GM04503 (cell line): ENCODE measurements around the gene AGT.
"Not testable (repeated sequence)": the region's sequence is repeated elsewhere in the genome, so short reads cannot be mapped to it uniquely, and the experiment has no call there.

Experiments
- DNase-seq: peaks from one replicate; pipeline ENCODE4 v3.0.0-alpha.2; 2012; ENCODE audit warnings: low read depth

Gene AGT

DNA sequence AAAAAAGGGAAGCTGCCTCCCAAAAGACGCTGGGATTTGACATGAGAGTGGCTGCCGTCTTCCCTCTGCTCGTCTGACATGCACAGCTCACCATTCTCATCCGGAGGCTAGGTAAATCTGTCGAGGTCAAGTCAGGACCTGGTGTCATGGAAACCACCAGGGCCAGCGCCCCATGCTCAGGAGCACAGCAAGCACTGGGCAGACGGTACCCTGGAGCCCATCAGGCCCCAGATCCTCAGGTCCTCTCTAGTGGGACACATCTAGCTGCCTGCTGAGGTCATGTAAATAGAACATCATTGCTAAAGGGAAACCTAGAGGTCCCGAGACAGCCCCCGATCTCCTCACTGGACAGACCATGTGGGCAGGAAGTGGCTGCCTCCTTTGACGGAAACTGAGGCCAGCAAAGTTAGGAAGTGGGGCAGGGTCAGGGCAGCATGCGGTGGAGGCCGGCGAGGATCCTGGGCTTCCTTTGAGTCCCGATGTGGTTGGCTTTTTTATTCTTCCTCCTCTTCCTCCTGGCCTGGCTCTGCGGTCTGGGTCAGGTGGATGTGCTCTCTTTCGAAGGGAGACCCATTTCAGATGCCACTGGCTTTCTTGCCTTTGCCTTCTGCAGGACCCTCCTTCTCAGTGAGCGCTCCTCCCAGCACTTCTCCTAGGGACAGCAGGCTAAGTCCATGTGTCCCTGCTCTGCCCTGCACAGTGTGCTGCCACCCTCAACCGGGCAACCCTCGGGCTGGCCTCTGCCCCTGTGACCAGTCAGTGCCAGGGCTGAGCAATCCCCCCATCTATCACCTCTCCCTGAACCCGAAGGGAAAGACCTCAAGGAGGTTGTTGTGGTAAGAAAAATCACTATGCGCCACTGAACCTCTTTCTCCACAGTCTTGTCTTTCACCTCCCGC, 5.9 kb downstream of the AGT start:
- DNase-seq, result no peak

DNA sequence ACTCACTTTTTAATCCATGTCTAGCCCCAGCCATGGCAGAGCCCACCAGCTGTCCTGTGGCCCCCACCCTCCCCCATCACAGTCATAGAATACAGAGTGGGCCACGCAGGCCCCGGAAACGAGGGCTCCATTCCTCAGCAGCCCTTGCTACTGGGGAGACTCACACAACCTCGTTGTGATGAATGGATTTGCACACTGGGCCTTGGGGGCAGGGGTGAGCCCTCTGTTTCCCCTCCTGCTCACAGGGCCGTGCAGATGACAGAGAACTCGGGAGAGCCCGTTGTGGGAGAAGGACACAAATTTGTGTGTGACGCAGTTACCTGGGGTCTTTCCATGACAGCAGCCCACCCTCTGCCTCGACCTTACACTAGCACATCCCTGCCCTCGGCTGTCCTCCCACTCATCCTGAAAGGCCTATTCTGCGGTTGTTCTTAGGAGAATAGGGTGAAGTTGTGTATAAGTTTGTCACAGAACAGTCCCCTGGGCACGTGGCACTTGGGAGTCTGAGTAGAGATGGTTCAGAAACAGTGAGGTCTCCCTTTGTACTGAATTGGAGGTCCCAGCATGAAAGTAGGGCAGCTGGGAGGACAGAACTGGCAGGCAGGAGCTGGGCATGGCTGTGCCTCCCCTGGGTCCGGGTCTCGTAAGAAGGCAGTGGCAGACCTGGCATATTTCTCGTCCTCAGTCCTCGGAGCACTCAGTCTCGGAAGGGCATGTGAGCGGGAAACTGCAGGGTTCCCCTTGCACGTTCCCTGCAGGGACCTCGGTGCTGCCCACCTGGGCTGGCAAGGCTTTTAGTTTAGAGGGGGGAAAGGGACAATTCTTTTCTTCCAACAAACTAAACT, 6.8 kb downstream of the AGT start:
- DNase-seq, result no peak

DNA sequence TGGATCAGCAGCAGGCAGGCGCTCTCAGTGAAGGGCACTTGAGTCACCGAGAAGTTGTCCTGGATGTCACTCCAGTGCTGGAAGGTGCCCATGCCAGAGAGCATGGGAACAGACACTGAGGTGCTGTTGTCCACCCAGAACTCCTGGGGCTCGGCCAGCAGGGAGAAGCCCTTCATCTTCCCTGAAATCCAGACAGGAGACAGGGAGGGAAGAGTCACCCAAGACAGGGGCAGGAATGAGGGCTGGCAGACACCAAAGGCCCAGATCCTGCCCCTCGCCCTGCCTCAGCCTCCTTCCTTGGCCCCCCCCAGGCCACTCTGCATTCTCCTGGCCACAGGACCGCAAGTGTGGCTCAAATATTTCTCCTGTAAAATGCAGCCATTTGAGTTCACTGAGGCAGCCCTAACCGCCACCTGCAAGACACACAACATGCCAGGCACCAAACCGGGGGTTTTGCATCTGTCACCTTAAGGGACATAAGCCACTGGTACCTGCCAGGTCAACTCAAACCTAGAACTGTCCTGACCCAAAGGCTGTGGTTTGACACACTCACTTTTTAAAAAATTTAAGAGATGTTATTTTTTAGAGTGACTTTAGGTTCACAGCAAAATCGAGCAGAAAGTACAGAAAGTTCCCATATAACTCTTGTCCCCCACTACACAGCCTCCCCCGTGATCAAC, 7.8 kb downstream of the AGT start:
- DNase-seq, result no peak

DNA sequence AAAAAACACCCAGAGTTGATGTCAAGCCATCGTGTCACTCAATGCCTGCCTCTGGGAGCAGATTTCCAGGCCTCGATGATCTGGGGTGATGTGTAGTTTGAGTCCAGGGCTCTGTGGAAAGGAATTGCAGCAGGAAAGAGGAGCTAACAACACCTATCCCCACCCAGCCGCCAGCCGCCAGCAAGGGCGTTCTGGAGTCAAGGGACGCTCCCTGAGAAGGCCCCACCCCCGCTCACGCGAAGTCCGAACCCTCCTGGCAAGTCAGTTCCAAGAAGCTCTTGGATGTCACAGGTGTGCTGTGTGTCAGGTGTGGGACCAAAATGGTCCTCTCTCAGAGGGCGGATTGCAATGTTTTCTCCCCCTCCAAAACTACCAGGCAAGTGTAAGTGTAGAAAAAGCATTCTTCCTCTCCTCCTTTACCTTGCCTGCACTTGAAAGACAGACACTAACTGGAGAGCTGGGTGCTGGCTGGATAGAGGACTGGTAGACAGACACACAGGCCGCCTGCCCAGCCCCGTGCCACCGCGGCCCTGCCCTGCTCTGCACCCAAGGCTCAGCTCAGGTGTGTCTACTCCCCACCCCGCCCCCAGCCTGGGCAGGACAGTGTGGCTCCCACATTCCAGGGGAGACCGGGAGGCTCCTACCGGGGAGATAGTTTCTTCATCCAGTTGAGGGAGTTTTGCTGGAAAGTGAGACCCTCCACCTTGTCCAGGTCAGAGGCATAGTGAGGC, 8.5 kb downstream of the AGT start:
- no peak for DNase-seq

DNA sequence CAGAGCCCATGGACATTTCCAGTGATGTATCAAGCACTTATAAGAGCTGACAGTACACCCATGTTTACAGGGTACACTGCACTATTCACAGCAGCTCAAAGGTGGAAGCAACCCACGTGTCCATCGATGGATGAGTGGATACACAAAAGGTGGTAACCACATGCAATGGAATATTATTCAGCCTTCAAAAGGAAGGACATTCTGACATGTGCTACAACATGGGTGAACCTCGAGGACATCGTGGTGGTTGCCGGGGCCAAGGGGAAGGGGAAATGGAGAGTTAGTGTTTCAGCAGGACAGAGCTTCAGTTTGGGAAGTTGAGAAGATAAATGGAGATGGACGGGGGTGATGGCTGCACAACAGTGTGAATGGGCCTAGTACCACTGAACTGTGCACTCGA, 9.1 kb downstream of the AGT start:
- no peak for DNase-seq

DNA sequence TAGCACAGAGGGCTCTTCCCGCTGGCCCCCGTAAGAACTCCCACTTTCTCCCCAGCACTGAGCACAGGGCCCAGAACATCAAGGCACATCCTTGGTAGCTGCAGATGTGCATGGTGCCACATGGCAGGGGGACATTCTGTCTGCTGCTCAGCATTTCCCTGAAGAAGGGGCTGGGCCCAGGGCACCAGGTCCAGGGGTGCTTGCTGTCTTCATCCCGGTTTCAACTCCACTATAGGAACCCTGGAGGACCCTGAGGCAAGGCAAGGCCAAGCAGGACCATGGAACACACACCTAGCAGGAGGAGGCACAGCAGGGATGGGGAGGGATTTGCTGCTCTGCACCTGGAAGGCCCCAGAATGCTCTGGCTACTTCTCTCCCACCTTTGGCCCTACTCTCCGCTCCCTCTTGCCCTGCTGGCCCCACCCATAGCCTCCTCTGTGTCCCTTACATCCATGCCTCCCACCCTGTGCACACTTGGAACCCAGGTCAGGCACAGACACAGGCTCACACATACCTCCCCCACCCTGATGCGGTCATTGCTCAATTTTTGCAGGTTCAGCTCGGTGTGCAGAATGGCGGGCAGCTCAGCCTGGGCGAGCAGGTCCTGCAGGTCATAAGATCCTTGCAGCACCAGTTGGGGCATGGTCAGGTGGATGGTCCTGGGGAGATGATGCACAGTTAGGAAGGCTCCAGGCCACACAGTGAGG, 10.1 kb downstream of the AGT start:
- DNase-seq, result no peak

DNA sequence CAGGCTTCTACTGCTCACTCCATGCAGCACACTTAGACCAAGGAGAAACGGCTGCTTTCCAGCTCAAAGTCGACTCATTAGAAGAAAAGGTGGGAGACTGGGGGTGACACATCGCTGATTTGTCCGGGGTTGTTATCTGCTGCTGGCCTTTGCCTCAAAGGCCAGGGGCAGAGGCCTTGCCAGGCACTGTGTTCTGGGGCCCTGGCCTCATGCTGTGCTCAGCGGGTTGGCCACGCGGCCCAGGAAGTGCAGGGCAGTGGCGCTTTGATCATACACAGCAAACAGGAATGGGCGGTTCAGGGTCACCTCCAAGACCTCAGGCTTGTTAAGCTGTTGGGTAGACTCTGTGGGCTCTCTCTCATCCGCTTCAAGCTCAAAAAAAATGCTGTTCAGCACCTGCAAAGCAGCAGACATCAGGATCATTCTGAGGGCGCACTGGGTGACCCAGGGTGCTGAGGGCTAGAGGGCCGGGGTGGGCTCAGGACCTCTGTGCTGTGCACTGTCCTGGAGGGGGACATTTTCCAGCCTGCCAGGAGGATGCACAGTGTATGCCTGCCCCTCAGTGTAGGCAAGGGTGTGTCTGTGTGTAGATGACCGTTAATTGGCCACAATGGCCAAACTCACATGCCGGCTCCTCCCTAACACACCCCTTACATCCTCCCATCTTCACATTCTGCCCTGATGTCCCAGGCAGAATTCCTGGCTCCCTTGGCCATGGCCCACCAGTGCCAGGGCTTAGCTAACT, 10.8 kb downstream of the AGT start:
- DNase-seq, result no peak

DNA sequence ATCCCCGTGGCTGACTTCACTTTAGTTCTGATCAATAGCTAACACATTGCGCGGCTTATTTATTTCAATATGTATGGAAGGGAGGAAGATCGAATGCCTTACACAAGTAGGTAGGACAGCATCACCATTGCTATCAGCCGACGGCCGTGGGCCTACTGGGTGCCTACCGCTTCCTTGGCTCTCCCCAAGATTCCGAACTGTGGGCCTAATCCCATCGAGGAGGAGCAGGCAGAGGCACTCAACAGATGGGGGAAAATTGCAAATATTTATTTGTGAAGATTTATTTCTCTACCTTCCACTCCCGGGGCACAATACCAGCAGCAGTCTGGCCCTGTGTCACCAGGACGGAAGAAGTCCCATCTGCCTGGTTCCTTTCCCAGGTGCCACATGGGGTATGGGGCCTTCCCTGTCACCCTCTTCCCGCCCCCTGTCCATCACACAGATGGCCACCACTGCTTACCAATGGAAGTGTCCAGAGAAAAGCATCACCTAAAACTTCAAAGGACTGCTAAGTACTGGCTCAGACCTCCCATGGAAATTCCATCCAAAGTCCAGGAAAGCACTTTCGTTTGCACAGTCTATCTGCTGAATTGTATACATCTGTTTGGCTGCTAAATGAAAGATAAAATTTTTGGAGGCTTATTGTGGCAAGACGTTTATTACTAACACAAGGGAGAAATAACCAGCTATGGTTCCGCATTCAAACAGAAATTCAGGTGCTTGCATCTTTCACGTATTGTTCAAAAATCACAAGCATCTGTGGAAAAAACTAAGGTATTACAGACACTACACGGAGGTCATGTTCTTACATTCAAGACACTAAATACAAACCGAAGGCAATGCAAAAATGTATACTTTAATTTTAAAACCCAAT, 11.8 kb downstream of the AGT start:
- DNase-seq, result no peak

DNA sequence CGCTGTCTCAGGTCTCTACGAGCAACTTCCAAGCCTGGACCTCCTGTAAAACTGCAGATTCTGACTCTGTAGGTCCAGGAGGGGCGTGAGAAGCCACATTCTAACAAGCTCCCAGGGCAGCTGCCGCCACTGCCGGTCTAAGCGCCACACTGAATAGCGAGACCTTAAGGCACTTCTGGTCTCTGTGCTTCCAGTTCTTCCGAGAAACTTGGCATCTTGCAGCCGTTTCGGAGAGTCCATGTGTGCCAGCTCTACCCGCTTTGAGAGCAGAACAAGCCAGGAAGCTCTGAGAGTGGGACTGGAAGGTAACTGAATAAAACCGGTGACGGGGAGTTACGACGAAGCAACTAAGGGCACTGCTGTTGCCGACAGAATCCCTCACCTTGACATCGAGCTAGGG, 12.5 kb downstream of the AGT start:
- DNase-seq, result no peak

DNA sequence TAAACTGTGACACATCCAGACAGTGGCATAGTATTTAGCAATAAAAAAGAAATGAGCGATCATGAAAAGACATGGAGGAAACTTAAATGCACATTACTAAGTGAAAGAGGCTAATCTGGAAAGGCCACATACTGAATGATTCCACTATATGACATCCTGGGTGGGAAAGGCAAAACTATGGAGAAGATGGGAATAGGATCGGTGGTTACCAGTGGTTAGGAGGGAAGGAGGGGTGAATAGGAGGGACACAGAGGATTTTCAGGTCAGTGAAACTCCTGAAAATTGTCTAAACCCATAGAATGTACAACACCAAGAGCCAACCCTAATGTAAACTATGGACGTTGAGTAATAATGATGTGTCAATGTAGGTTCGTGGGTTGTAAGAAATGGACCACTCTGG, 13.8 kb downstream of the AGT start:
- no peak for DNase-seq

DNA sequence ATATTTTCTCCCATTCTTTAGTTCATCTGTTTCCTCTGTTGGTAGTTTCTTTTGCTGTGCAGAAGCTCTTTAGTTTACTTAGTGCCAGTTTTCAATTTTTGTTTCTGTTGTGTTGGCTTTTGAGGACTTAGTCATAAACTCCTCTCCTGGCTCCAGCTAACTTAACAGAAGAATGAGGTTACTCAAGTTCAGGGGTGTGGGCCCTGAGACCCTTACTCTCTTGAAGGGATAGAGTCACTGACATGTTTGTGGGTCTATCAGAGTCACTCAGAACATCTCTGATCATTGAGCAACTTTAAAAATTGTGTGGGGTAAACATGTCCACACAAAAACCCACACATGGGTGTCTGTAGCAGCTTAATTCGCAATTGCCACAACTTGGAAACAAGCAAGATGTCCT, 14.2 kb downstream of the AGT start:
- no peak for DNase-seq

DNA sequence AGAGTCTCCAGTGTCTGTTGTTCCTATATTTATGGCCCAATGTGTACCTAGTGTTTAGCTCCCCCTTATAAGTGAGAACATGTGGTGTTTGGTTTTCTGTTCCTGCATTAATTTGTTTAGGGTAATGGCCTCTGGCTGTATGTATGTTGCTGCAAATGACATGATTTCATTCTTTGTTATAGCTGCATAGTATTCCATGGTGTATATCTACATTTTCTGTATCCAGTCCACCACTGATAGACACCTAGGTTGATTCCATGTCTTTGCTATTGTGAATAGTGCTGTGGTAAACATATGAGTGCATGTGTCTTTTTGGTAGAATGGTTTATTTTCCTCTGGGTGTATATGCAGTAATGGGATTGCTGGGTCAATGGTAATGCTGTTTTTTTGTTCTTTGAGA, 15.0 kb downstream of the AGT start:
- not testable (repeated sequence) for DNase-seq

DNA sequence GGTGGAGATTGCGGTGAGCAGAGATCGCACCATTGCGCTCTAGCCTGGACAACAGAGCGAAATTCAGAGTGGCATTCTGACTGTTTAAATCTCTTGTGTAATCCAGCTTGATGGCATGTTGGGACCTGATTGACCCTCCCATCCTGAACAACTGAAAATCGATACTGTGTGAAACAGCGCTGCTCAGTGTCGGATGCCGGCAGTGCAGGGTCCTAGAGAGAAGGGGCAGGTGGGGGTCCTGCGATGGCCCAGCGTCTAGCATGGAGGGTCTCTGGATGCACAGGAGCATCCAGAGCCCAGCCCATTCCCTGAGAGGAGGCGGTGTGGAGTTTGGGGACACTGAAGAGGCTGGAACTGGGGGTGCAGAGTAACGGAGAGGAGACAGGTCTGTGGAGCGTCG, 15.8 kb downstream of the AGT start:
- DNase-seq, result no peak

DNA sequence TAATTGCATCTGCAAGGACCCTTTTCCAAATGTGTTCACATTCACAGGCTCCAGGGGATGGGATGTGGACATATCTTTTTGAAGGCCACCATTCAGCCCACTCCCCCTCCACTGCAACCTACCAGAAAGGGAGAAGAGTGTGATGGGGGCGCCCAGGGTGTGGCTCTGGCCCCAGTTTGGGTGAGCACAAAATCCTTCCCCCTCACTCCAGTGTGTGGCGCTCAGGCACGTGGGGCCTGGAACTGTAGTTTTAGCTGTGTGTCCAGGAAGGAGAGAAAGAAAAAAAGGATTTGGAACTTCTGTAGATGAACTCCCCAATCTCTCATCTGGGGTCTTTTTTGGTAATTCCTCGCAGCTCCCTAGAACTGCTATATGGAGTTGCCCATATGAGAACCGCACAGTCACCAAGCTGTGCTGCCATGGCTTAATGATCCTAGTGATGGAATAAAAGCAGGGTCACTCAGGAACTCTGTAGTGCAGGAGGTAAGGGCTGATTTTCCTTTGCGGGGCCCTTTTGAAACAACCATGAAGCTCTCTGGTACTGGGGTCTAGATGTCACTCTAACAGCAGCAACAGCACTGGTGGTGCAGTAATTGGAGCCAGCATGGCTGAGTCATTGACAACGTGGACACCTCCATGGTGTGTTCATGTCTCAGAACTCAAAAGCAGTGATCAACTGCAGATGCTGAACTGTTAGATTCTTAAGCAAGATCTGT, 17.0 kb downstream of the AGT start:
- no peak for DNase-seq

DNA sequence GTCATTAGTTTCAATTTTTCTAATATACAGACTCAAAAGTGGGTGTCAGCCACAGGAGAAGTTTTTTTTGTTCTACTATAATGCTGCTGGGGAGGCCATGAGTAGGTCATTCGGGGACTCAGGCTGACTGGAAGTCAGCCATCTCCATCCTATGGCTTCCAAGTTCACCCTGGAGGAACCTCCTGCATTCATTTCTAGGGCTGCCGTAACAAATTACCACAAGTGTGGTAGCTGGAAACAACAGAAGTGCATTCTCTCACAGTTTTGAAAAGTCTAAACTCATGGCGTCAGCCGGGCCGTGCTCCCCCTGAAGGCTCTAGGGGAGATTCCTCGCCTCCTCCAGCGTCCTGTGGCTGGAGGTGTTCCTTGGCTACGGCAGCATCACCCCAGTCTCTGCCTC, 17.7 kb downstream of the AGT start:
- no peak for DNase-seq

DNA sequence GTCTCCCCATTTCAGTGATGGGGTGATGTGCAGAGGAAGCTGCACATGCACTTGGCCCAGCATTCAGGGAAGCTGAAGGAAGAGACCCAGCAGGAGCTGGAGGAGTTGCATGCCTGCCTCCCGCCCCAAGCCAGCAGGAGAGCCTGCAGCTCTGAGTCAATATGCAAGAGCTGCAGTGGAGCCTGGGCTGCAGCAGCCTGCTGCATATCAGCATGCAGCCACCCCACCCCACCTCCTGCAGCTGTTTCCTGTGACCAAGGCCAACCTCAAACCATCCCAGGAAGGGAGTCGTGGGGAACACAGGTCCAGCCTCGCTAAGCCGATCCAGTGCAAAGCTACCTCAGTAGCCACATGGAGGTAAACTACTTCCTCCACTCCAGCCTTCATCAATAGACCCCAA, 18.9 kb downstream of the AGT start:
- DNase-seq, result no peak

DNA sequence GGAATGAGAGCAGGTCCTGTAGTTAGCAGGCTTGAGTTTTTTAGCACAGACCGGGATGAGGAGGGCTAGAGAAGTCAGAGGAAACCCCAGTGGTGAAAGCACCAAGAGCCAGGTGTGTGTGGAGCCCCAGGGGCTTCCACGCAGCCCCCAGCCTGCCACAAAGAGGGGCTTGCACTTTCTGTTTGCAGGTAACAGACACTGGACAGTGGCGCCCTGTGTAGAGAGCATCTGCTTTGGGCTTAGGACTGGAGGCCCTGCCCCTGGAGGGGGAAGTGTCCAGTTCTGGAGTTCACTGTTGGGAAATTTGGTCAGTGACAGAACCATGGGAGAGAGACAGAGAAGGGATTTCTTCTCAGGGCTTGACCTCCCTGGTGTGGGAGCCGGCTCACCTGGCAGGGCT, 19.5 kb downstream of the AGT start:
- no peak for DNase-seq

DNA sequence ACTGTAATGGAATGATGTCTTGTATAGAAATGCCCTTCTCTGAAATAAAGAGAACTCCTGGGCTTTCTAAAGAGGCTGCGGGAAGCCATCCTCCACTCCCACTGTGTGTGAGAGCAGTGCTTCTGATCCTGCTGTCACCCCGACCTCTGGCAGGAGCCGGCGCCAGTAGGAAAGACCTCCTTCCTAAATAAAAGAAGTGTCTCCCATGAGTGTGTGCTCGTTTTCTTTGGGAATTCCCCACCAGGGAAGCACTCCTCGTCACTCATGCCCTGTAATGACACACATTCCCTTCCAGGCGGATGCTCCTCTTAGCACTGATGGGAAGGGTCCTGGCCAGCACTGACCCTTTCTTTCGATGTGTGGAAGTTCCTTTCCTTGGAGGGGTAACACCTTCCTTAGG, 20.1 kb downstream of the AGT start:
- no peak for DNase-seq

DNA sequence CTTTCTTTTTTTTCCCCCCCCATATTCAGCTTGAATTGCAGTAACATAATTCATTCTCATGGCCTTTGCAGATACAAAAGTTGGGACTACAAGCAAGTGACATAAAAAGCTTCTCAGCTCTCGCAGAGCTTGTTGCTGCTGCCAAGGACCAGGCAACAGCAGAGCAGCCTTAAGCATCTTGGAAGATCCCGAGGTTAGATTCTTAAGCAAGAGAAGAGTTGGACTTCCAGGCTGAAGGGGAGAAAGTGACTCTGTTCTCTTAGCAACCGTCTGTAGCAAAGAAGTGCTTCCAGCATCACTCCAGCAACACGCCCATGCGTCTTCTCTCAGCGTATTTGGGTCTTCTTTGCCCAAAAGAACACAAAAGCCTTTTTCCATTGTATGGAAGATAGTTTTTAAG, 20.7 kb downstream of the AGT start:
- DNase-seq, result no peak
